Measurements from ENCODE around the gene NOP10. TPM values are rescaled to one million over a fixed set of nuclear protein-coding genes. Genes with fewer than 3 reads are reported as not detected.

NOP10 gene
- total and polyA plus RNA-seq, 2 donors (not counting 1 experiment from before 2014, with no cell fraction given), result 68.2 to 133 TPM

GRCh38 chr15:34337557-34338306 is 5.2 kb downstream of the NOP10 start, which contains the start of gene SLC12A6:
Gene SLC12A6, minus strand, starts transcription at chr15:34337781. Its CDS starts 1,101 bp downstream, at chr15:34336680.
- peak within 1 kb of the TSS; percentile 87 to 93 for H3K27ac ChIP-seq (ENCODE audit: low read length in 2 of 2)
- peak within 1 kb of the TSS; percentile 80 for H2AFZ ChIP-seq (ENCODE audit: insufficient read depth, low read depth, low read length, poor library complexity, severe bottlenecking)
- H3K9me3 Mint-ChIP-seq (ENCODE audit: insufficient read depth), result no peaks in the 10 kb centered on the region
- ATAC-seq (ENCODE audit: low read depth) (peak; percentile 84), DNase-seq (peak; percentile 97)
- peak within 1 kb of the TSS; percentile 85 for H3K4me2 ChIP-seq (replicated peaks; ENCODE audit: low read depth, low read length, poor library complexity, severe bottlenecking)
- H3K4me3 ChIP-seq (ENCODE audit: control extremely low read depth in 1 of 5, extremely low read depth in 1 of 5, insufficient read depth in 1 of 5, low read depth in 2 of 5, low read length in 4 of 5), result peak within 1 kb of the TSS; percentile 96 to 98 (median 97)
- no peaks in the 10 kb centered on the region for H4K20me1 ChIP-seq (ENCODE audit: control insufficient read depth, insufficient read depth, low read length, poor library complexity, severe bottlenecking)
- peaks cover 98% of the 10 kb centered on the region for H3K79me2 ChIP-seq (ENCODE audit: control insufficient read depth, insufficient read depth, low read length)
- peaks cover 0 to 26% of the 10 kb centered on the region in 2 experiments for H3K36me3 ChIP-seq (replicated peaks in 1 of 2; ENCODE audit: control extremely low read depth in 1 of 2, control insufficient read depth in 1 of 2, extremely low read depth in 1 of 2, insufficient read depth in 2 of 2, low read length in 1 of 2)
- ChIA-PET POLR2A (interaction anchor here (0.5 to 2.2 kb wide), 4 partner anchors 9 to 285 kb away, joined by 3 to 21 read pairs (median 8); partner anchors contain the start of gene LPCAT4), CTCF (interaction anchor here (0.6 to 5.3 kb wide), 9 partner anchors 8 to 250 kb away, joined by 3 to 37 read pairs (median 3); partner anchors contain the start of gene LPCAT4)
- H3K4me1 Mint-ChIP-seq, result peaks cover 48% of the 10 kb centered on the region
- H3K4me3 Mint-ChIP-seq, result peak within 1 kb of the TSS; percentile 100
- under 1% methylated on average over 76 of the region's 78 CpGs for WGBS (ENCODE audit: insufficient coverage)
- H3K9ac ChIP-seq (ENCODE audit: low read length), result peak within 1 kb of the TSS; percentile 98
- no peaks in the 10 kb centered on the region for H3K9me3 ChIP-seq (ENCODE audit: control extremely low read depth in 1 of 3, control insufficient read depth in 2 of 3, insufficient read depth in 1 of 3, low read length in 2 of 3)
- peak within 1 kb of the TSS; percentile 99 for H3K27ac Mint-ChIP-seq
- no peaks in the 10 kb centered on the region for H3K27me3 ChIP-seq (replicated peaks in 1 of 4; ENCODE audit: control extremely low read depth in 1 of 4, control insufficient read depth in 3 of 4, insufficient read depth in 4 of 4, low read length in 3 of 4)
- TF ChIP-seq CTCF (IDR thresholded peaks at IDR 0.05), result no peak
- TF ChIP-seq EZH2 (IDR thresholded peaks at IDR 0.05; ENCODE audit: borderline replicate concordance, insufficient read depth, low read depth, low read length, poor library complexity, severe bottlenecking), result no peak
- H3K27me3 Mint-ChIP-seq, result no peaks in the 10 kb centered on the region
- peaks cover 34 to 37% of the 10 kb centered on the region in 2 donors for H3K4me1 ChIP-seq (ENCODE audit: control insufficient read depth in 2 of 2, insufficient read depth in 2 of 2, low read length in 2 of 2)
- intact Hi-C loops (cut with micrococcal nuclease), result loop anchor here (1.0 to 10.0 kb wide), 6 partner anchors 30 to 647 kb away; partner anchors contain the start of genes AVEN, EMC4, KATNBL1 and LPCAT4
